Measurements from ENCODE around the gene CFDP1.

CFDP1 gene

DNA sequence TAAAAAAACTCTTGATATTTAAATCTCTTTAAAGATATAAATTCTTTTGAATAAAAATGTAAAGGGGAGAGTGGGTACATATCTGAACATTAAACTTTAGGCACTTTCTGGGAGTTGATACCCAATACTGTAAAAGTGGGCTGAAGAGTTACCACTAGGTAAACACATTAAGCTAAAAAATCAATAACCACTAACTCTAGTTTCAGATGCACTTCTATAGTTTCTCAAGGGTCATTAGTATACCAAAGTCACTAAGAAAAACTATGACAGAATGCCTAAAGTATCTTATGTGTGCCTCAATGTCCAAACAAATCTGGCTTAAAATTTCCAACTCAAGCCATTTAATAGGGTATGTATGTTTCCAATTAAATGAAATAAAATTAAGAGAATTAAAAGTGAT is 13.1 kb upstream of the CFDP1 start (continued):
- TF ChIP-seq, protein P1, sequence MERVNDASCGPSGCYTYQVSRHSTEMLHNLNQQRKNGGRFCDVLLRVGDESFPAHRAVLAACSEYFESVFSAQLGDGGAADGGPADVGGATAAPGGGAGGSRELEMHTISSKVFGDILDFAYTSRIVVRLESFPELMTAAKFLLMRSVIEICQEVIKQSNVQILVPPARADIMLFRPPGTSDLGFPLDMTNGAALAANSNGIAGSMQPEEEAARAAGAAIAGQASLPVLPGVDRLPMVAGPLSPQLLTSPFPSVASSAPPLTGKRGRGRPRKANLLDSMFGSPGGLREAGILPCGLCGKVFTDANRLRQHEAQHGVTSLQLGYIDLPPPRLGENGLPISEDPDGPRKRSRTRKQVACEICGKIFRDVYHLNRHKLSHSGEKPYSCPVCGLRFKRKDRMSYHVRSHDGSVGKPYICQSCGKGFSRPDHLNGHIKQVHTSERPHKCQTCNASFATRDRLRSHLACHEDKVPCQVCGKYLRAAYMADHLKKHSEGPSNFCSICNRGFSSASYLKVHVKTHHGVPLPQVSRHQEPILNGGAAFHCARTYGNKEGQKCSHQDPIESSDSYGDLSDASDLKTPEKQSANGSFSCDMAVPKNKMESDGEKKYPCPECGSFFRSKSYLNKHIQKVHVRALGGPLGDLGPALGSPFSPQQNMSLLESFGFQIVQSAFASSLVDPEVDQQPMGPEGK (tag by site-specific recombination; IDR thresholded peaks at IDR 0.05), result no peak
- TF ChIP-seq MZF1 (tag by site-specific recombination; IDR thresholded peaks at IDR 0.05; ENCODE audit: borderline replicate concordance), result no peak
- TF ChIP-seq ZNF488 (tag by site-specific recombination; IDR thresholded peaks at IDR 0.05), result no peak
- no peak for TF ChIP-seq ZBTB48 (tag by site-specific recombination; IDR thresholded peaks at IDR 0.05)

- Histone ChIP-seq H3K36me3 (ENCODE audit: control insufficient read depth in 2 of 2, insufficient read depth in 1 of 2, low read length in 2 of 2) (peaks cover 0 to 18% of the 10 kb centered on the region in 2 experiments; a peak in 2 of 3 replicates), H3K4me1 (ENCODE audit: control insufficient read depth, insufficient read depth, low read length) (peaks cover 10% of the 10 kb centered on the region), H3K4me3 (ENCODE audit: low read depth, low read length) (no peak overlapping the region), H3K9me3 (ENCODE audit: control insufficient read depth, insufficient read depth, low read depth, low read length) (no peaks in the 10 kb centered on the region), H3K27ac (ENCODE audit: extremely low read depth, low read depth, low read length) (peak overlapping the region; percentile 17; the same call in 1 of the 2 replicates)
- TF ChIP-seq GLIS1 (tag by site-specific recombination; IDR thresholded peaks at IDR 0.05) (peak; percentile 82), RBAK (tag by site-specific recombination; IDR thresholded peaks at IDR 0.05) (no peak), KLF9 (tag by site-specific recombination; IDR thresholded peaks at IDR 0.05; ENCODE audit: low read depth) (peak; percentile 65), ZNF121 (tag by site-specific recombination; IDR thresholded peaks at IDR 0.05) (peak; percentile 65; the same call in 1 of the 2 replicates), ZNF362 (tag by site-specific recombination; IDR thresholded peaks at IDR 0.05) (peak; percentile 37; the same call in 1 of the 2 replicates)
- POLR2A ChIA-PET, result interaction anchor here (1.3 to 1.4 kb wide), 2 partner anchors 12 to 18 kb away, joined by 5 to 6 read pairs; partner anchors contain the start of gene CFDP1
- CTCF ChIA-PET, result interaction anchor here (0.6 to 1.7 kb wide), 4 partner anchors 19 to 209 kb away, joined by 3 to 8 read pairs (median 4); partner anchors contain the start of gene TMEM170A
Observed at GRCh38 chr16:75445298-75445697, 12.0 kb upstream of the CFDP1 start.

DNA sequence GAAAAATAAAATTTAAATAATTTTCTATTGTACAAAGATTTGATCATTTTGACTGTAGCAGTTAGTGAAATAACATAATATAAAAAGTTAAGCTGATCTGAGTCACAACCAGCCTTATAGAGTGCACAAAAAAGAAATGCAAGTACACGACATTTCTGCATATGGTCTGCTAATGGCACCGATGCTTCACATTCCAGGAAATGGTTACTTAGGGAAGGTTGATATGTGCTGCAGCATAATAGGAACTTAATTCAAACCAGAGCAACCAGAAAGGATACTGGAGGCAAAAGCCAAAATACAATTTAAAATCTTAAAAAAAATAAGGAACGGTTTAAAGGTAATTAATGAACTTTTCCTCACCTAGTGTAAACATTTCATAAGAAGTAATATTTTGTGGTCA is 10.0 kb upstream of the CFDP1 start:
- POLR2A ChIA-PET, result no interaction called here
- no peak overlapping the region for H3K4me3 ChIP-seq (ENCODE audit: low read depth, low read length)
- no peaks in the 10 kb centered on the region for H3K9me3 ChIP-seq (ENCODE audit: control insufficient read depth, insufficient read depth, low read depth, low read length)
- TF ChIP-seq, protein P2, sequence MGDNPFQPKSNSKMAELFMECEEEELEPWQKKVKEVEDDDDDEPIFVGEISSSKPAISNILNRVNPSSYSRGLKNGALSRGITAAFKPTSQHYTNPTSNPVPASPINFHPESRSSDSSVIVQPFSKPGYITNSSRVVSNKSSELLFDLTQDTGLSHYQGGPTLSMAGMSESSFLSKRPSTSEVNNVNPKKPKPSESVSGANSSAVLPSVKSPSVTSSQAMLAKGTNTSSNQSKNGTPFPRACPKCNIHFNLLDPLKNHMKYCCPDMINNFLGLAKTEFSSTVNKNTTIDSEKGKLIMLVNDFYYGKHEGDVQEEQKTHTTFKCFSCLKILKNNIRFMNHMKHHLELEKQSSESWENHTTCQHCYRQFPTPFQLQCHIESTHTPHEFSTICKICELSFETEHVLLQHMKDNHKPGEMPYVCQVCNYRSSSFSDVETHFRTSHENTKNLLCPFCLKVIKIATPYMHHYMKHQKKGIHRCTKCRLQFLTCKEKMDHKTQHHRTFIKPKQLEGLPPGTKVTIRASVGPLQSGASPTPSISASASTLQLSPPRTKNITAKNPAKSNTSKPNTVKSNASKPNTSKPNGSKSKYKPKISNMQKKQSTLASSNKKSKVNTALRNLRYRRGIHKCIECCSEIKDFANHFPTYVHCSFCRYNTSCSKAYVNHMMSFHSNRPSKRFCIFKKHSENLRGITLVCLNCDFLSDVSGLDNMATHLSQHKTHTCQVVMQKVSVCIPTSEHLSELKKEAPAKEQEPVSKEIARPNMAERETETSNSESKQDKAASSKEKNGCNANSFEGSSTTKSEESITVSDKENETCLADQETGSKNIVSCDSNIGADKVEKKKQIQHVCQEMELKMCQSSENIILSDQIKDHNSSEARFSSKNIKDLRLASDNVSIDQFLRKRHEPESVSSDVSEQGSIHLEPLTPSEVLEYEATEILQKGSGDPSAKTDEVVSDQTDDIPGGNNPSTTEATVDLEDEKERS (tag by site-specific recombination; IDR thresholded peaks at IDR 0.05), result no peak
- no peak for TF ChIP-seq ZNF843 (tag by site-specific recombination; IDR thresholded peaks at IDR 0.05)
- TF ChIP-seq WT1 (tag by site-specific recombination; IDR thresholded peaks at IDR 0.05), result no peak
- no peak for TF ChIP-seq ZNF174 (tag by site-specific recombination; IDR thresholded peaks at IDR 0.05)
- TF ChIP-seq MYNN (tag by site-specific recombination; IDR thresholded peaks at IDR 0.05; ENCODE audit: borderline replicate concordance), result no peak
- TF ChIP-seq ZNF544 (tag by site-specific recombination; IDR thresholded peaks at IDR 0.05), result no peak
- no peak for TF ChIP-seq SCRT1 (tag by site-specific recombination; IDR thresholded peaks at IDR 0.05; ENCODE audit: borderline replicate concordance)
- TF ChIP-seq, protein P3, sequence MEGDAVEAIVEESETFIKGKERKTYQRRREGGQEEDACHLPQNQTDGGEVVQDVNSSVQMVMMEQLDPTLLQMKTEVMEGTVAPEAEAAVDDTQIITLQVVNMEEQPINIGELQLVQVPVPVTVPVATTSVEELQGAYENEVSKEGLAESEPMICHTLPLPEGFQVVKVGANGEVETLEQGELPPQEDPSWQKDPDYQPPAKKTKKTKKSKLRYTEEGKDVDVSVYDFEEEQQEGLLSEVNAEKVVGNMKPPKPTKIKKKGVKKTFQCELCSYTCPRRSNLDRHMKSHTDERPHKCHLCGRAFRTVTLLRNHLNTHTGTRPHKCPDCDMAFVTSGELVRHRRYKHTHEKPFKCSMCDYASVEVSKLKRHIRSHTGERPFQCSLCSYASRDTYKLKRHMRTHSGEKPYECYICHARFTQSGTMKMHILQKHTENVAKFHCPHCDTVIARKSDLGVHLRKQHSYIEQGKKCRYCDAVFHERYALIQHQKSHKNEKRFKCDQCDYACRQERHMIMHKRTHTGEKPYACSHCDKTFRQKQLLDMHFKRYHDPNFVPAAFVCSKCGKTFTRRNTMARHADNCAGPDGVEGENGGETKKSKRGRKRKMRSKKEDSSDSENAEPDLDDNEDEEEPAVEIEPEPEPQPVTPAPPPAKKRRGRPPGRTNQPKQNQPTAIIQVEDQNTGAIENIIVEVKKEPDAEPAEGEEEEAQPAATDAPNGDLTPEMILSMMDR (tag by site-specific recombination; IDR thresholded peaks at IDR 0.05), result no peak
- TF ChIP-seq SP7 (tag by site-specific recombination; IDR thresholded peaks at IDR 0.05), result no peak
- no peak for TF ChIP-seq MEIS1 (CRISPR knock-in tag; IDR thresholded peaks at IDR 0.05; ENCODE audit: borderline replicate concordance)
- TF ChIP-seq ZNF2 (tag by site-specific recombination; IDR thresholded peaks at IDR 0.05), result no peak
- no peak for TF ChIP-seq ZNF501 (tag by site-specific recombination; IDR thresholded peaks at IDR 0.05)
- peaks cover 10% of the 10 kb centered on the region for H3K4me1 ChIP-seq (ENCODE audit: control insufficient read depth, insufficient read depth, low read length)
- H3K27ac ChIP-seq (ENCODE audit: extremely low read depth, low read depth, low read length), result no peak overlapping the region
- H3K36me3 ChIP-seq (ENCODE audit: control insufficient read depth in 2 of 2, insufficient read depth in 1 of 2, low read length in 2 of 2), result peaks cover 0 to 10% of the 10 kb centered on the region in 2 experiments; a peak in 2 of 3 replicates
- CTCF ChIA-PET, result interaction anchor here (0.7 kb wide), 1 partner anchor 1933 kb away, joined by 3 read pairs; no protein-coding TSS in a partner anchor
